WTC11 (cell line): Measurements from ENCODE around the gene PRSS23. TPM values are rescaled to one million over a fixed set of nuclear protein-coding genes. Genes with fewer than 3 reads are reported as not detected.

Experiments
- ATAC-seq: fragments of 200-7000 bp; cut with Tn5 transposase; 2 replicates; pipeline ENCODE4 v1.10.0; 2021; ENCODE audit warnings: mild to moderate bottlenecking, moderate library complexity
- CTCF ChIA-PET: fragments of 300-600 bp; sonication (Branson Sonifier 250); formaldehyde crosslinking; loops from one replicate; lab custom pipeline; 2021; ENCODE audit warnings: antibody characterized with exemption; lab: Charles Lee
- POLR2A ChIA-PET: fragments of 350-600 bp; sonication (Branson Sonifier 250); formaldehyde crosslinking; loops from one replicate; lab custom pipeline; 2021; ENCODE audit warnings: antibody characterized with exemption; lab: Charles Lee
- DNase-seq: peaks from one replicate; pipeline ENCODE4 v3.0.0; 2021; ENCODE audit warnings: low spot score
- H3K27ac Mint-ChIP-seq: 2 replicates; pipeline ENCODE4 v1.8.0; 2021; ENCODE audit warnings: mixed read lengths
- H3K27me3 Mint-ChIP-seq: 2 replicates; pipeline ENCODE4 v1.8.0; 2021; ENCODE audit warnings: low read depth, mild to moderate bottlenecking, moderate library complexity, mixed read lengths
- H3K36me3 Mint-ChIP-seq: 2 replicates; pipeline ENCODE4 v1.8.0; 2021; ENCODE audit warnings: mixed read lengths
- H3K4me1 Mint-ChIP-seq: 2 replicates; pipeline ENCODE4 v1.8.0; 2022; ENCODE audit warnings: mixed read lengths
- H3K4me3 Mint-ChIP-seq: 2 replicates; pipeline ENCODE4 v1.8.0; 2021; ENCODE audit warnings: mild to moderate bottlenecking, moderate library complexity, mixed read lengths
- H3K9me3 Mint-ChIP-seq: 2 replicates; pipeline ENCODE4 v1.8.0; 2021; ENCODE audit warnings: mixed read lengths
- ATF2 ChIP-seq: sonication (generic); formaldehyde crosslinking; IDR thresholded peaks from 2 replicates; pipeline ENCODE4 v1.8.1; 2022; ENCODE audit warnings: low read depth, missing genetic modification reagents, borderline replicate concordance
- ATF3 ChIP-seq: sonication (generic); formaldehyde crosslinking; conservative IDR thresholded peaks from 2 replicates; pipeline ENCODE4 v1.8.1; 2022; ENCODE audit warnings: mild to moderate bottlenecking, missing genetic modification reagents
- CBFB ChIP-seq: sonication (generic); formaldehyde crosslinking; IDR thresholded peaks from 2 replicates; pipeline ENCODE4 v1.8.1; 2022; ENCODE audit warnings: mild to moderate bottlenecking, low read depth, missing genetic modification reagents
- CREM ChIP-seq: sonication (generic); formaldehyde crosslinking; IDR thresholded peaks from 2 replicates; pipeline ENCODE4 v1.8.1; 2022; ENCODE audit warnings: mild to moderate bottlenecking, missing genetic modification reagents, moderate library complexity
- ELF4 ChIP-seq: sonication (generic); formaldehyde crosslinking; IDR thresholded peaks from 2 replicates; pipeline ENCODE4 v1.8.1; 2022; ENCODE audit warnings: low read depth, mild to moderate bottlenecking, moderate library complexity, missing genetic modification reagents
- FOXJ3 ChIP-seq: sonication (generic); formaldehyde crosslinking; IDR thresholded peaks from 2 replicates; pipeline ENCODE4 v1.9.0; 2021; ENCODE audit warnings: missing genetic modification reagents, mild to moderate bottlenecking, borderline replicate concordance
- FOXP1 ChIP-seq: sonication (generic); formaldehyde crosslinking; IDR thresholded peaks from 2 replicates; pipeline ENCODE4 v1.8.0; 2022; ENCODE audit warnings: missing genetic modification reagents, mild to moderate bottlenecking, moderate library complexity, borderline replicate concordance
- GRHL2 ChIP-seq: fragments of 250-450 bp; sonication (Bioruptor Pico); IDR thresholded peaks from 2 replicates; pipeline ENCODE4 v1.8.0; 2022; ENCODE audit warnings: mild to moderate bottlenecking, moderate library complexity; ENCODE audit not compliant: insufficient replicate concordance, severe bottlenecking
- GTF2I ChIP-seq: fragments of 250-450 bp; sonication (Bioruptor Pico); conservative IDR thresholded peaks from 2 replicates; pipeline ENCODE4 v1.4.0; 2021; ENCODE audit warnings: mild to moderate bottlenecking
- IRF2 ChIP-seq: sonication (generic); formaldehyde crosslinking; IDR thresholded peaks from 2 replicates; pipeline ENCODE4 v1.8.0; 2022; ENCODE audit warnings: low read depth, missing genetic modification reagents, borderline replicate concordance
- KAT7 ChIP-seq: sonication (generic); formaldehyde crosslinking; IDR thresholded peaks from 2 replicates; pipeline ENCODE4 v1.8.1; 2023; ENCODE audit warnings: missing genetic modification reagents, mild to moderate bottlenecking, borderline replicate concordance
- NFATC4 ChIP-seq: fragments of 250-450 bp; sonication (Bioruptor Pico); IDR thresholded peaks from 2 replicates; pipeline ENCODE4 v1.9.0; 2021; ENCODE audit warnings: mild to moderate bottlenecking
- PRDM15 ChIP-seq: sonication (generic); formaldehyde crosslinking; IDR thresholded peaks from 2 replicates; pipeline ENCODE4 v1.8.0; 2022; ENCODE audit warnings: missing genetic modification reagents
- USF1 ChIP-seq: sonication (generic); formaldehyde crosslinking; IDR thresholded peaks from 2 replicates; pipeline ENCODE4 v1.8.0; 2022; ENCODE audit warnings: mild to moderate bottlenecking, missing genetic modification reagents
- ZBTB43 ChIP-seq: sonication (generic); formaldehyde crosslinking; IDR thresholded peaks from 2 replicates; pipeline ENCODE4 v1.8.1; 2023; ENCODE audit warnings: mild to moderate bottlenecking, missing genetic modification reagents
- ZNF232 ChIP-seq: sonication (generic); formaldehyde crosslinking; IDR thresholded peaks from 2 replicates; pipeline ENCODE4 v1.8.0; 2022; ENCODE audit warnings: mild to moderate bottlenecking, missing genetic modification reagents
- ZNF263 ChIP-seq: sonication (generic); formaldehyde crosslinking; IDR thresholded peaks from 2 replicates; pipeline ENCODE4 v1.8.1; 2022; ENCODE audit warnings: low read depth, mild to moderate bottlenecking, moderate library complexity, missing genetic modification reagents
- total RNA-seq: library from RNA; stranded (reverse); gene quantifications from 3 replicates; pipeline ENCODE4 v1.2.3, GENCODE V29; 2021
- TF ChIP-seq, protein P1 (sequence below): fragments of 250-450 bp; sonication (Bioruptor Pico); IDR thresholded peaks from 2 replicates; pipeline ENCODE4 v1.9.0; 2021; ENCODE audit warnings: mild to moderate bottlenecking, borderline replicate concordance
- TF ChIP-seq, protein P2 (sequence below): sonication (generic); formaldehyde crosslinking; IDR thresholded peaks from 2 replicates; pipeline ENCODE4 v1.8.1; 2023; ENCODE audit warnings: mild to moderate bottlenecking, missing genetic modification reagents
- TF ChIP-seq, protein P3 (sequence below): fragments of 250-450 bp; sonication (Bioruptor Pico); IDR thresholded peaks from 2 replicates; pipeline ENCODE4 v2.1.2; 2022; ENCODE audit warnings: mild to moderate bottlenecking, moderate library complexity

The PRSS23 gene
- total RNA-seq, 1 experiment from 2014 or later = 4.2 TPM

- no peak overlapping the region for H3K4me3 Mint-ChIP-seq
- ATAC-seq (no peak), DNase-seq (no peak)
- ChIA-PET CTCF (no interaction called here), POLR2A (interaction anchor here (0.6 kb wide), 1 partner anchor 364 kb away, joined by 4 read pairs; no protein-coding TSS in a partner anchor)
- H3K27ac Mint-ChIP-seq = no peak overlapping the region
- H3K4me1 Mint-ChIP-seq = peaks cover 9% of the 10 kb centered on the region
- peaks cover 13% of the 10 kb centered on the region for H3K9me3 Mint-ChIP-seq
- TF ChIP-seq GRHL2 (CRISPR knock-in tag) (no peak), ATF3 (no peak), IRF2 (CRISPR knock-in tag) (no peak), CREM (CRISPR knock-in tag) (no peak), USF1 (CRISPR knock-in tag) (no peak), PRDM15 (CRISPR knock-in tag) (no peak), ZNF232 (CRISPR knock-in tag) (no peak)
- TF ChIP-seq, protein P1, sequence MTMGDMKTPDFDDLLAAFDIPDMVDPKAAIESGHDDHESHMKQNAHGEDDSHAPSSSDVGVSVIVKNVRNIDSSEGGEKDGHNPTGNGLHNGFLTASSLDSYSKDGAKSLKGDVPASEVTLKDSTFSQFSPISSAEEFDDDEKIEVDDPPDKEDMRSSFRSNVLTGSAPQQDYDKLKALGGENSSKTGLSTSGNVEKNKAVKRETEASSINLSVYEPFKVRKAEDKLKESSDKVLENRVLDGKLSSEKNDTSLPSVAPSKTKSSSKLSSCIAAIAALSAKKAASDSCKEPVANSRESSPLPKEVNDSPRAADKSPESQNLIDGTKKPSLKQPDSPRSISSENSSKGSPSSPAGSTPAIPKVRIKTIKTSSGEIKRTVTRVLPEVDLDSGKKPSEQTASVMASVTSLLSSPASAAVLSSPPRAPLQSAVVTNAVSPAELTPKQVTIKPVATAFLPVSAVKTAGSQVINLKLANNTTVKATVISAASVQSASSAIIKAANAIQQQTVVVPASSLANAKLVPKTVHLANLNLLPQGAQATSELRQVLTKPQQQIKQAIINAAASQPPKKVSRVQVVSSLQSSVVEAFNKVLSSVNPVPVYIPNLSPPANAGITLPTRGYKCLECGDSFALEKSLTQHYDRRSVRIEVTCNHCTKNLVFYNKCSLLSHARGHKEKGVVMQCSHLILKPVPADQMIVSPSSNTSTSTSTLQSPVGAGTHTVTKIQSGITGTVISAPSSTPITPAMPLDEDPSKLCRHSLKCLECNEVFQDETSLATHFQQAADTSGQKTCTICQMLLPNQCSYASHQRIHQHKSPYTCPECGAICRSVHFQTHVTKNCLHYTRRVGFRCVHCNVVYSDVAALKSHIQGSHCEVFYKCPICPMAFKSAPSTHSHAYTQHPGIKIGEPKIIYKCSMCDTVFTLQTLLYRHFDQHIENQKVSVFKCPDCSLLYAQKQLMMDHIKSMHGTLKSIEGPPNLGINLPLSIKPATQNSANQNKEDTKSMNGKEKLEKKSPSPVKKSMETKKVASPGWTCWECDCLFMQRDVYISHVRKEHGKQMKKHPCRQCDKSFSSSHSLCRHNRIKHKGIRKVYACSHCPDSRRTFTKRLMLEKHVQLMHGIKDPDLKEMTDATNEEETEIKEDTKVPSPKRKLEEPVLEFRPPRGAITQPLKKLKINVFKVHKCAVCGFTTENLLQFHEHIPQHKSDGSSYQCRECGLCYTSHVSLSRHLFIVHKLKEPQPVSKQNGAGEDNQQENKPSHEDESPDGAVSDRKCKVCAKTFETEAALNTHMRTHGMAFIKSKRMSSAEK = no peak
- TF ChIP-seq, protein P2, sequence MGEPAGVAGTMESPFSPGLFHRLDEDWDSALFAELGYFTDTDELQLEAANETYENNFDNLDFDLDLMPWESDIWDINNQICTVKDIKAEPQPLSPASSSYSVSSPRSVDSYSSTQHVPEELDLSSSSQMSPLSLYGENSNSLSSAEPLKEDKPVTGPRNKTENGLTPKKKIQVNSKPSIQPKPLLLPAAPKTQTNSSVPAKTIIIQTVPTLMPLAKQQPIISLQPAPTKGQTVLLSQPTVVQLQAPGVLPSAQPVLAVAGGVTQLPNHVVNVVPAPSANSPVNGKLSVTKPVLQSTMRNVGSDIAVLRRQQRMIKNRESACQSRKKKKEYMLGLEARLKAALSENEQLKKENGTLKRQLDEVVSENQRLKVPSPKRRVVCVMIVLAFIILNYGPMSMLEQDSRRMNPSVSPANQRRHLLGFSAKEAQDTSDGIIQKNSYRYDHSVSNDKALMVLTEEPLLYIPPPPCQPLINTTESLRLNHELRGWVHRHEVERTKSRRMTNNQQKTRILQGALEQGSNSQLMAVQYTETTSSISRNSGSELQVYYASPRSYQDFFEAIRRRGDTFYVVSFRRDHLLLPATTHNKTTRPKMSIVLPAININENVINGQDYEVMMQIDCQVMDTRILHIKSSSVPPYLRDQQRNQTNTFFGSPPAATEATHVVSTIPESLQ (CRISPR knock-in tag) = no peak
- no peaks in the 10 kb centered on the region; the same call in 1 of the 2 replicates for H3K27me3 Mint-ChIP-seq
- no peaks in the 10 kb centered on the region for H3K36me3 Mint-ChIP-seq
Measured at GRCh38 chr11:86761978-86762377, 38.4 kb upstream of the PRSS23 start.

DNA sequence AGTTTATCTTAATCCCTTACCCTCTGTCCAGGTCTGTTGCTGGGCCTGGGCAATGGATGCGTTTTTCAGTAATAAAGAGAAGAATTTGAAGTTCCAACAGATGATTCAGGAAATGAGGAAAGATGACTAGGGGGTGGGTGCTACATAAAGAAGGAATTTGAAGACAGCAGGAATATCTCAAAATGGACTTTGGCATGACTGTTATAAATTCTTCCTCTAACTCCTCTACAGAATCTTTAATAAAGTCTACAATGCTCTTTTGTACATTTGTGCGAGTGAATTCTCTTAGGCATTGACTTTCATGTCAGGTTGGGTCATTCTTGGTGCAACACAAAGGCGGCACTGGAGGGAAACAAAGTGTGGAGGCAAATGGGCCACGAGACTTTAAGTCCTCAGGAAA, 35.1 kb upstream of the PRSS23 start:
- no peak for ATAC-seq
- H3K36me3 Mint-ChIP-seq = no peaks in the 10 kb centered on the region
- H3K4me3 Mint-ChIP-seq = no peak overlapping the region
- no peaks in the 10 kb centered on the region; the same call in 1 of the 2 replicates for H3K27me3 Mint-ChIP-seq
- ChIA-PET CTCF (no interaction called here), POLR2A (no interaction called here)
- no peak overlapping the region for H3K27ac Mint-ChIP-seq
- H3K4me1 Mint-ChIP-seq = peaks cover 9% of the 10 kb centered on the region
- DNase-seq = no peak
- peaks cover 3% of the 10 kb centered on the region; the same call in 1 of the 2 replicates for H3K9me3 Mint-ChIP-seq
- TF ChIP-seq ELF4 (CRISPR knock-in tag) (no peak), CREM (CRISPR knock-in tag) (no peak), FOXP1 (CRISPR knock-in tag) (no peak), ZBTB43 (CRISPR knock-in tag) (no peak), NFATC4 (no peak), CBFB (CRISPR knock-in tag) (no peak), ATF2 (CRISPR knock-in tag) (no peak), GTF2I (no peak), ZNF263 (CRISPR knock-in tag) (no peak), KAT7 (CRISPR knock-in tag) (no peak), FOXJ3 (CRISPR knock-in tag) (no peak)
- TF ChIP-seq, protein P3, sequence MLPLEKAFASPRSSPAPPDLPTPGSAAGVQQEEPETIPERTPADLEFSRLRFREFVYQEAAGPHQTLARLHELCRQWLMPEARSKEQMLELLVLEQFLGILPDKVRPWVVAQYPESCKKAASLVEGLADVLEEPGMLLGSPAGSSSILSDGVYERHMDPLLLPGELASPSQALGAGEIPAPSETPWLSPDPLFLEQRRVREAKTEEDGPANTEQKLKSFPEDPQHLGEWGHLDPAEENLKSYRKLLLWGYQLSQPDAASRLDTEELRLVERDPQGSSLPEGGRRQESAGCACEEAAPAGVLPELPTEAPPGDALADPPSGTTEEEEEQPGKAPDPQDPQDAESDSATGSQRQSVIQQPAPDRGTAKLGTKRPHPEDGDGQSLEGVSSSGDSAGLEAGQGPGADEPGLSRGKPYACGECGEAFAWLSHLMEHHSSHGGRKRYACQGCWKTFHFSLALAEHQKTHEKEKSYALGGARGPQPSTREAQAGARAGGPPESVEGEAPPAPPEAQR = no peak
